ENCODE results near the gene RBM45.

DNA sequence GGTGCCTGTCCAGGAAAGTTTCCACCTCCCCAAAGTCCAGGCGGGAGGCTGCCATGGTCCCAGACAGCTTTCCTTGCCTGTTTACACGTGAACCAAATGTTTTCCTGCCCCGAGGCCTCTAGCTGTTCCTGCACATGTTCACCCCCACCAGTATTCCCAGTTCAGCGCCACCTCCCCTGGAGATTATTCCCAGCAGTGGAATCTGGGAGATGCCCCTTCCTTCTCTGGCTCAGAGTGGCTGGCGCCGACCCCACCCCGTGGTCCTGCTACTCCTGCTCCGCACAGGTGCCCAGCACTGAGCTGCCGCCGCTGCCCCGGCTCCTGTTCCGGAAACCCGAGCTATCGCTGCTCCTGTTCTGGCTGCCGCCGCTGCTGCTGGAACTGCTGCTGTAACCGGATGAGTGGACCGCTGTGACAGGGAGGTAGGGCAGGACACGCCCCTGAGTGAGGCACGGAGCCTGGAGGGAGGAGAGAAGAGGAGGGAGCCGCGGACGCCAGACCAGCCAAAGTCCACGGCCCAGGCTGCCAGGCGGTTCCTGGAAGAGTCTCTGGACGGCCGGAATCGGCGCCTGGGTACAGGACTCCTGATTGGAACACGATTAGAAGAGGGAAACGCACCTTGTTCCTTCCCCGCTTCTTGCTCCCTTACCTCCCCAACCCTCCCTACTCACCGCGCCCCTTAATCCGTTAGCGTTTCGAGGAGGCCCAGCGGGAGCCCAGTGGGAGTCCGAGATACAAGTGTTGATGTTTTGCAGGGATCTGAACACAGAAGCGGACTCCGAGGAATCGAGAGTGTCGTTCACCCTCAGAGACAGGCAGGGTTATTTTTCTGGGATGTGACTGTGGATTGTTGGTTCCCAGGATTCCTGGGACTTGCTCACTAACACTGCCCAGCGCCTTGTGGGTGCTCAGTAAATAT lies 39.6 kb upstream of the RBM45 start, which contains the start of gene PDE11A:
- TF ChIP-seq SP1 (IDR thresholded peaks at IDR 0.05) (no peak), HDGF (IDR thresholded peaks at IDR 0.05; ENCODE audit: borderline replicate concordance) (no peak), ZNF384 (IDR thresholded peaks at IDR 0.05) (no peak), BHLHE40 (IDR thresholded peaks at IDR 0.05; ENCODE audit: borderline replicate concordance) (no peak), FOXM1 (IDR thresholded peaks at IDR 0.05; ENCODE audit: borderline replicate concordance) (no peak), FOXA1 (IDR thresholded peaks at IDR 0.05) (no peak), LEF1 (IDR thresholded peaks at IDR 0.05; ENCODE audit: borderline replicate concordance) (no peak), TARDBP (IDR thresholded peaks at IDR 0.05) (no peak), ARNT (IDR thresholded peaks at IDR 0.05) (no peak), ELF4 (IDR thresholded peaks at IDR 0.05) (peak; percentile 28; the same call in 1 of the 2 replicates), FOXK2 (IDR thresholded peaks at IDR 0.05) (no peak), L3MBTL2 (conservative IDR thresholded peaks at IDR 0.05) (no peak; the same call in none of the 2 replicates)
- TF ChIP-seq, protein P1, sequence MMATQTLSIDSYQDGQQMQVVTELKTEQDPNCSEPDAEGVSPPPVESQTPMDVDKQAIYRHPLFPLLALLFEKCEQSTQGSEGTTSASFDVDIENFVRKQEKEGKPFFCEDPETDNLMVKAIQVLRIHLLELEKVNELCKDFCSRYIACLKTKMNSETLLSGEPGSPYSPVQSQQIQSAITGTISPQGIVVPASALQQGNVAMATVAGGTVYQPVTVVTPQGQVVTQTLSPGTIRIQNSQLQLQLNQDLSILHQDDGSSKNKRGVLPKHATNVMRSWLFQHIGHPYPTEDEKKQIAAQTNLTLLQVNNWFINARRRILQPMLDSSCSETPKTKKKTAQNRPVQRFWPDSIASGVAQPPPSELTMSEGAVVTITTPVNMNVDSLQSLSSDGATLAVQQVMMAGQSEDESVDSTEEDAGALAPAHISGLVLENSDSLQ (IDR thresholded peaks at IDR 0.05) = peak; percentile 52; the same call in 1 of the 2 replicates
